Naive B cell (primary cell): ENCODE data around the gene DNMT3A. TPM values are rescaled to one million over a fixed set of nuclear protein-coding genes. Genes with fewer than 3 reads are reported as not detected.

Source experiments
- ATAC-seq, 2 donors: fragments of 150-1000 bp; cut with Tn5 transposase; 2 replicates each; pipeline ENCODE4 v1.10.0; 2021; ENCODE audit warnings: low read depth in 2 of 2, mild to moderate bottlenecking in 2 of 2, moderate library complexity in 2 of 2
- DNase-seq: peaks from one replicate; pipeline ENCODE4 v3.0.0; 2022
- H3K27ac Mint-ChIP-seq, 6 donors: one replicate each; pipeline ENCODE4 v1.8.0; 2020 to 2022; ENCODE audit warnings: mild to moderate bottlenecking in 6 of 6, mixed read lengths in 6 of 6, moderate library complexity in 5 of 6, inconsistent platforms in 2 of 6
- H3K27me3 Mint-ChIP-seq, 3 donors: one replicate each; pipeline ENCODE4 v1.8.0; 2021 to 2022; ENCODE audit warnings: mixed read lengths in 3 of 3, mild to moderate bottlenecking in 1 of 3
- H3K36me3 Mint-ChIP-seq, 2 donors: one replicate each; pipeline ENCODE4 v1.8.0; 2020 to 2022; ENCODE audit warnings: mixed read lengths in 2 of 2, inconsistent platforms in 1 of 2, mild to moderate bottlenecking in 1 of 2
- H3K4me1 Mint-ChIP-seq, 3 donors: one replicate each; pipeline ENCODE4 v1.8.0; 2020 to 2022; ENCODE audit warnings: mixed read lengths in 3 of 3, inconsistent platforms in 1 of 3, mild to moderate bottlenecking in 1 of 3, moderate library complexity in 1 of 3
- H3K4me3 Mint-ChIP-seq, 8 donors: one replicate each; pipeline ENCODE4 v1.8.0; 2020 to 2022; ENCODE audit warnings: mild to moderate bottlenecking in 8 of 8, mixed read lengths in 8 of 8, moderate library complexity in 8 of 8, inconsistent platforms in 2 of 8
- H3K9me3 Mint-ChIP-seq, 7 donors: one replicate each; pipeline ENCODE4 v1.8.0; 2020 to 2022; ENCODE audit warnings: mixed read lengths in 7 of 7, mild to moderate bottlenecking in 5 of 7, inconsistent platforms in 2 of 7, moderate library complexity in 1 of 7
- polyA plus RNA-seq, 6 donors: library from polyadenylated mRNA; unstranded; fragments of 300-500 nt; fragmentation: Illumina TruSeq; gene quantifications; one replicate each; pipeline ENCODE4 v1.2.3, GENCODE V29; 2021; ENCODE audit warnings: low read depth in 6 of 6

DNMT3A gene
- polyA plus RNA-seq, 6 donors from 2014 or later: 7.3 to 14.0 (median 8.5) TPM

- Mint-ChIP-seq H3K9me3 (no peaks in the 10 kb centered on the region), H3K27ac (peak overlapping the region in 1 of 6 donors; percentile 53), H3K27me3 (peaks cover 0 to 8% (median 0%) of the 10 kb centered on the region in 3 donors), H3K4me1 (peaks cover 50 to 65% (median 56%) of the 10 kb centered on the region in 3 donors), H3K36me3 (peaks cover 0 to 10% of the 10 kb centered on the region in 2 donors), H3K4me3 (peak overlapping the region in 1 of 8 donors; percentile 61)
- DNase-seq: no peak
- no peak for ATAC-seq
Observed at GRCh38 chr2:25336383-25336841, 5.3 kb downstream of the DNMT3A start.

DNA sequence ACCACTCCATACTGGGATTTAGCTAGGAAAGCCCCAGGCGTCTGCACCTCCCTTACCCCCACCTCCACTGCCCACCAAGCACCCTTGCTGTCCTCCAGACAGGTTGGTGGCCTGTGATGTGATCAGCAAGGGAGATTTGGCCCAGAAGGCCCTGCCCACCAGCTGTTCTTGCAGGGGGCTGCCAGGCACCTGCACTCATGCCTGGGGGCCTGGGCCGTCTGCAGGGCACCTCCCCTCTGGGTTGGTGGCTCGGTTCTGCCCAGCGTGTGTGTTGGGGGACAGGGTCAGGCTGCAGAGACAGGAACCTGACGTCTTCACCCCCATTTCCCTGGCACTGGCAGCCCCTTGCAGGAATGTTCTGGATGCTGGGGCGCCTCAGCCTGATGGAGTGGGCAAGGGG lies 5.8 kb downstream of the DNMT3A start:
- Mint-ChIP-seq H3K27me3 (peaks cover 0 to 8% (median 0%) of the 10 kb centered on the region in 3 donors), H3K36me3 (peaks cover 0 to 11% of the 10 kb centered on the region in 2 donors), H3K4me1 (peaks cover 50 to 69% (median 56%) of the 10 kb centered on the region in 3 donors), H3K27ac (no peak overlapping the region), H3K4me3 (peak overlapping the region in 1 of 8 donors; percentile 28), H3K9me3 (no peaks in the 10 kb centered on the region)
- DNase-seq: no peak
- ATAC-seq: no peak

DNA sequence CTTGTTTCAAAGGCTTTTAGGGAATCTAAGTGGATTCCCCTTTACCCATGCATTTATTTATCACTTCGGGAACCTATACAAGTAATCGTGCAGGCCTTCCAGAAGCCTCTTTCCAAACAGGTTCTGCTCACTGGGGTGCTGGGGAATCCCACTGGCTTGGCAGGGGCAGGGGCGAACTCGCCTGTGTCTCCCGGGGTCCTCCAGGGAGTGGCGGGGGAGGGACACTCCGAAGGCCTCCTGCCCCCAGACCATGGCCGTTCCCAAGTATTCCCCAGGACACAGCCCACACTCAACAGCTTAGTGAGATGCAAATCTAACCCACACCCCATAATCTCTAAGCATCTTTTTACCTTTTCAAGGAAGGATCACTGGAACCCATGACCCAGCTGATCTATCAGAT lies 6.5 kb downstream of the DNMT3A start:
- DNase-seq (no peak), ATAC-seq (no peak)
- Mint-ChIP-seq H3K27me3 (peaks cover 0 to 8% (median 0%) of the 10 kb centered on the region in 3 donors), H3K4me1 (peaks cover 55 to 76% (median 56%) of the 10 kb centered on the region in 3 donors), H3K27ac (peak overlapping the region in 1 of 6 donors; percentile 36), H3K4me3 (peak overlapping the region in 2 of 8 donors; percentile 20 to 28), H3K36me3 (peaks cover 0 to 17% of the 10 kb centered on the region in 2 donors), H3K9me3 (no peaks in the 10 kb centered on the region)

- H3K4me1 Mint-ChIP-seq: peaks cover 55 to 76% (median 59%) of the 10 kb centered on the region in 3 donors
- H3K4me3 Mint-ChIP-seq: peak overlapping the region in 4 of 8 donors; percentile 12 to 33 (median 26)
- H3K27ac Mint-ChIP-seq: no peak overlapping the region
Observed at GRCh38 chr2:25334482-25334881, 7.2 kb downstream of the DNMT3A start.

DNA sequence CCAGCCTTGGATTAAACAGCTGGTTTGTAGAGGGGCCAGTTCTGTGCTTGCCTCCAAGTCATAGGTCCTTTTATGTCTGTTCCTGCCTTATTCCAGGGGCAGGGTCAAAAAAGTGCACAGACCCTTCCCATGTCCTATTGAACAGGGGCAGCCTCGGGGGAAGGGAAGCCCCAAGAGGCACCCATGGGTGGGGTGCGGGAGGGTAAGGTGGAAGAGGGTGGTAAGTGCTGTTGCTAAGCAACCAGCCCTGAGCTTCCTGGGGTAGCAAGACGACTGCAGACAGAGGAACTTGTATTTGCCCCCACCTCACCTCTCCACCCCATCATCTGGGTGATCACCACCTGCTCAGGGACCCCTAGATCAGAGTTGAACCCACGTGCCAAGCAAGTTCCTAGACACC lies 7.7 kb downstream of the DNMT3A start:
- H3K4me3 Mint-ChIP-seq: peak overlapping the region in 4 of 8 donors; percentile 12 to 42 (median 28)
- no peak for DNase-seq

More at GRCh38 chr2:25334482-25334881, 7.2 kb downstream of the DNMT3A start:
- Mint-ChIP-seq H3K9me3 (no peaks in the 10 kb centered on the region), H3K27me3 (peaks cover 0 to 8% (median 6%) of the 10 kb centered on the region in 3 donors), H3K36me3 (peaks cover 0 to 17% of the 10 kb centered on the region in 2 donors)
- no peak for DNase-seq
- ATAC-seq: no peak

DNA sequence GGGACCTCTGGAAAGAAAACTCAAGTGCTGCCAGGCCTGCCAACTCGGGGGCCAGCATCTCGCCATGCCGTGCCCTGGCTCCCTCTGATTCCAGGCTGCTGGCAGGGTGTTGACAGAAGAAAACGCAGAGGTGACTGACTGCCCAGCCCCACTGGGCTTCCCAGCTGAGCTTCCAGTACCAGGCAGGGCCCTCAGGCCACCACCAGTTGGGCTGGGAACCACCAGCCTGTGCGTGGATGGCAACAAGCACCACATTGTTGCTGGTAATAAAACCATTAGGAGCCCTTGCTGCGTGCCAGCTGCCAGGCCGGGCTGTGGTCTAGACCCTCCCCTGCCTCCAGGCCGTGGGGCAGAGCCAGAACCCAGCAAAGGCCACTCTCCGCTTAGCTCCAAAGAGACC lies 9.2 kb downstream of the DNMT3A start:
- H3K27me3 Mint-ChIP-seq: peaks cover 5 to 12% (median 8%) of the 10 kb centered on the region in 3 donors
- ATAC-seq (no peak), DNase-seq (no peak)
- peak overlapping the region in 3 of 6 donors; percentile 27 to 84 (median 57) for H3K27ac Mint-ChIP-seq
- peaks cover 5 to 23% of the 10 kb centered on the region in 2 donors for H3K36me3 Mint-ChIP-seq
- H3K4me1 Mint-ChIP-seq: peaks cover 49 to 61% (median 54%) of the 10 kb centered on the region in 3 donors
- no peak overlapping the region for H3K4me3 Mint-ChIP-seq
- peaks cover 0 to 5% (median 4%) of the 10 kb centered on the region in 7 donors for H3K9me3 Mint-ChIP-seq

More for the DNA sequence above, 7.7 kb downstream of the DNMT3A start:
- Mint-ChIP-seq H3K4me1 (peaks cover 52 to 72% (median 57%) of the 10 kb centered on the region in 3 donors), H3K27me3 (peaks cover 0 to 8% (median 7%) of the 10 kb centered on the region in 3 donors), H3K9me3 (no peaks in the 10 kb centered on the region), H3K27ac (no peak overlapping the region), H3K36me3 (peaks cover 0 to 17% of the 10 kb centered on the region in 2 donors)
- peak; percentile 78 to 81 for ATAC-seq

- DNase-seq (no peak), ATAC-seq (no peak)
- peaks cover 12 to 30% of the 10 kb centered on the region in 2 donors for H3K36me3 Mint-ChIP-seq
- peaks cover 8 to 18% (median 12%) of the 10 kb centered on the region in 3 donors for H3K27me3 Mint-ChIP-seq
- peaks cover 0 to 12% (median 11%) of the 10 kb centered on the region in 7 donors for H3K9me3 Mint-ChIP-seq
- no peak overlapping the region for H3K4me3 Mint-ChIP-seq
- H3K27ac Mint-ChIP-seq: peak overlapping the region in 2 of 6 donors; percentile 26 to 84
- H3K4me1 Mint-ChIP-seq: peaks cover 44 to 53% (median 48%) of the 10 kb centered on the region in 3 donors
Observed at GRCh38 chr2:25331686-25332365, 9.9 kb downstream of the DNMT3A start.

GRCh38 chr2:25330937-25331336 lies 10.8 kb downstream of the DNMT3A start:
- DNase-seq (no peak), ATAC-seq (no peak)
- Mint-ChIP-seq H3K27me3 (peaks cover 14 to 25% (median 16%) of the 10 kb centered on the region in 3 donors), H3K9me3 (peaks cover 5 to 21% (median 20%) of the 10 kb centered on the region in 7 donors), H3K4me3 (no peak overlapping the region), H3K27ac (no peak overlapping the region), H3K36me3 (peaks cover 18 to 39% of the 10 kb centered on the region in 2 donors), H3K4me1 (peaks cover 38 to 47% (median 41%) of the 10 kb centered on the region in 3 donors)

DNA sequence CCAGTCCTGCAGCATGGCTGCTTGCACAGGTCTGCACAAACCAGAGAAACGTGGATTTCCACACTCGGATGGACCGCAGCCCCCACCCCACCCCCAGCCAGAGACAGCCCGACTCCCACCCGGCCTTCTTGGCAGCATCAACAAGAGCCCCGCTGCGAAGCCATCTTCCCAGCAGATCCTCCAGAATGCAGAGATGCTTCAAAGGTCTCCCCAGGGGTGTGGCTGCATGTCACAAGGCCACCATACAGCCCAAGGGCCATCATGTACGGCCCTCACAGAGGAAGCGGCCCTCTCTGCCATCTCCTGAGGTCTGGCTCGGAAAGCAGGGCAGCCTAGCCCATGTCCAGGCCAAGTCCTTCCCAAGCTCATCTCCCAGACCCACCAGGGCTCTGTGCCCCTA lies 11.5 kb downstream of the DNMT3A start:
- DNase-seq (no peak), ATAC-seq (no peak)
- H3K27me3 Mint-ChIP-seq: peaks cover 19 to 30% (median 21%) of the 10 kb centered on the region in 3 donors
- peak overlapping the region in 1 of 6 donors; percentile 69 for H3K27ac Mint-ChIP-seq
- H3K4me3 Mint-ChIP-seq: no peak overlapping the region
- peaks cover 8 to 26% (median 22%) of the 10 kb centered on the region in 7 donors for H3K9me3 Mint-ChIP-seq
- peaks cover 35 to 42% (median 38%) of the 10 kb centered on the region in 3 donors for H3K4me1 Mint-ChIP-seq
- peaks cover 19 to 44% of the 10 kb centered on the region in 2 donors for H3K36me3 Mint-ChIP-seq

GRCh38 chr2:25328152-25329085 lies 13.3 kb downstream of the DNMT3A start:
- Mint-ChIP-seq H3K36me3 (peaks cover 19 to 44% of the 10 kb centered on the region in 2 donors), H3K4me3 (no peak overlapping the region), H3K9me3 (peaks cover 8 to 26% (median 22%) of the 10 kb centered on the region in 7 donors), H3K27ac (no peak overlapping the region), H3K27me3 (peaks cover 19 to 37% (median 25%) of the 10 kb centered on the region in 3 donors), H3K4me1 (peaks cover 20 to 28% (median 23%) of the 10 kb centered on the region in 3 donors)
- ATAC-seq (no peak), DNase-seq (no peak)

GRCh38 chr2:25326326-25327013 lies 15.3 kb downstream of the DNMT3A start:
- no peak overlapping the region for H3K27ac Mint-ChIP-seq
- no peak for DNase-seq
- no peak for ATAC-seq
- peaks cover 27 to 48% (median 40%) of the 10 kb centered on the region in 3 donors for H3K27me3 Mint-ChIP-seq
- H3K9me3 Mint-ChIP-seq: peaks cover 8 to 26% (median 22%) of the 10 kb centered on the region in 7 donors
- peaks cover 12 to 27% (median 19%) of the 10 kb centered on the region in 3 donors for H3K4me1 Mint-ChIP-seq
- H3K36me3 Mint-ChIP-seq: peaks cover 19 to 42% of the 10 kb centered on the region in 2 donors
- H3K4me3 Mint-ChIP-seq: no peak overlapping the region

DNA sequence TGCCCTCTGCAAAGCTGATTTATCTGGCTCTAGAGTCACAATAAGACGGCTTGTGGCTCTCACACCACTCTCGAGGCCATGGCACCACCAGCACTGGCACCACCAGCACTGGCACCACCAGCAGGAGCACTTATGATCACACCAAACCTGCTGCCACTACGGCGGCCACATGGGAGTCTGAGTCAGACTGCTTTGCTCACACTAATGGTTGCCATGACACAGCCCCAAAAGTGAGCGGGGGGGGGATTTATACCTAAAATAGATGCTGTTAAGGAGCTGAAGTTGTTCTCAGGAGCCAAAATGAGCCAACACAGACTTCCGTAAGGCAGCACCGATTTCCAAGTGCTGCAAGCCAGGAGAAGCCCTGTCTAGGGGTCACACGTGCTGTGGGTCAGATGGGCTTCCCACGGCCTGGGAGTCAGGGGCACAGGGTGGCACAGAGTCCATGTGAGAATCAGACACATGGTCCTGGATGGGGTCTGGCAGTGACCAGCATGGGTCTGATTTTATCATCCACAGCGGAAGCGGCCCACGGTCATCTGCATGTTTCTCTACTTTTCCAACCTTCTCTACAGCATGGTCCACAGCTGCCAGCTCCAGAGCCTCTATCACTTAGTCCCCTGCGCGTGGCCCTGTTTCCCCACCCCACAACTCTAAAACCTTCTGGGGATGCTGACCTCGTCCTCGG lies 16.7 kb downstream of the DNMT3A start:
- Mint-ChIP-seq H3K9me3 (peaks cover 8 to 26% (median 22%) of the 10 kb centered on the region in 7 donors), H3K4me1 (peaks cover 20 to 26% (median 20%) of the 10 kb centered on the region in 3 donors), H3K27ac (no peak overlapping the region)

More for the DNA sequence above, 16.7 kb downstream of the DNMT3A start:
- DNase-seq: no peak
- ATAC-seq: no peak
- no peak overlapping the region for H3K4me3 Mint-ChIP-seq
- H3K36me3 Mint-ChIP-seq: peaks cover 19 to 36% of the 10 kb centered on the region in 2 donors
- H3K27me3 Mint-ChIP-seq: peaks cover 27 to 56% (median 47%) of the 10 kb centered on the region in 3 donors
